ENCODE measurements around the gene PICK1.

DNA sequence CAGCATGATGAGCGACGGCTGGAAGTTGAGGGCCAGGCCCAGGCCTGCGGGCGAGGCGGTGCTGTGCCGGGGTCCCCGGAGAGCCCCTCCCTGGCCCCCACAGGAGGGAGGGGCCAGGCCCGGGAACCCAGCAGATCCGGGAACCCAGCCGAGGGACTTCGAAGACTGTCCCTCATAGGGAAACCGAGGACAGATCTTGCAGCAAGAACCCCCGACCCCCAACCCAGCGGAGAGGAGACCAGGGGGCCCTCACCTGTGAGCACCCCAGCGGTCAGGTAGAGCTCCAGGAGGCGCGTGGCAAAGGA is 24.4 kb downstream of the PICK1 start:
- TF ChIP-seq, protein P1, sequence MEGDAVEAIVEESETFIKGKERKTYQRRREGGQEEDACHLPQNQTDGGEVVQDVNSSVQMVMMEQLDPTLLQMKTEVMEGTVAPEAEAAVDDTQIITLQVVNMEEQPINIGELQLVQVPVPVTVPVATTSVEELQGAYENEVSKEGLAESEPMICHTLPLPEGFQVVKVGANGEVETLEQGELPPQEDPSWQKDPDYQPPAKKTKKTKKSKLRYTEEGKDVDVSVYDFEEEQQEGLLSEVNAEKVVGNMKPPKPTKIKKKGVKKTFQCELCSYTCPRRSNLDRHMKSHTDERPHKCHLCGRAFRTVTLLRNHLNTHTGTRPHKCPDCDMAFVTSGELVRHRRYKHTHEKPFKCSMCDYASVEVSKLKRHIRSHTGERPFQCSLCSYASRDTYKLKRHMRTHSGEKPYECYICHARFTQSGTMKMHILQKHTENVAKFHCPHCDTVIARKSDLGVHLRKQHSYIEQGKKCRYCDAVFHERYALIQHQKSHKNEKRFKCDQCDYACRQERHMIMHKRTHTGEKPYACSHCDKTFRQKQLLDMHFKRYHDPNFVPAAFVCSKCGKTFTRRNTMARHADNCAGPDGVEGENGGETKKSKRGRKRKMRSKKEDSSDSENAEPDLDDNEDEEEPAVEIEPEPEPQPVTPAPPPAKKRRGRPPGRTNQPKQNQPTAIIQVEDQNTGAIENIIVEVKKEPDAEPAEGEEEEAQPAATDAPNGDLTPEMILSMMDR (IDR thresholded peaks at IDR 0.05) = no peak
- no peak for TF ChIP-seq POLR2A (IDR thresholded peaks at IDR 0.05)

Measured in ovary (tissue), 3 donors.